Suppressor macrophage treated with lipopolysaccharide for 1 hour (primary cell): ENCODE measurements around the gene FUT8.
"Not testable (repeated sequence)": the region's sequence is repeated elsewhere in the genome, so short reads cannot be mapped to it uniquely, and the experiment has no call there.

Experiments
- DNase-seq, 3 donors: peaks; one replicate each; pipeline ENCODE4 v3.0.0-alpha.2; 2020 to 2022

Gene FUT8

GRCh38 chr14:65419593-65420252 is 7.2 kb downstream of the FUT8 start:
- DNase-seq, result no peak

- DNase-seq, result no peak
Measured at GRCh38 chr14:65421201-65421981, 8.9 kb downstream of the FUT8 start.

GRCh38 chr14:65422088-65422834 is 9.7 kb downstream of the FUT8 start:
- no peak for DNase-seq

- DNase-seq, result no peak
Measured at GRCh38 chr14:65423982-65424381, 11.5 kb downstream of the FUT8 start.

GRCh38 chr14:65424531-65424930 is 12.0 kb downstream of the FUT8 start:
- no peak for DNase-seq

- no peak for DNase-seq
Measured at GRCh38 chr14:65425885-65426284, 13.4 kb downstream of the FUT8 start.

- DNase-seq, result not testable (repeated sequence)
Measured at GRCh38 chr14:65426902-65427301, 14.4 kb downstream of the FUT8 start.

- DNase-seq, result no peak
Measured at GRCh38 chr14:65428691-65429090, 16.2 kb downstream of the FUT8 start.

GRCh38 chr14:65429757-65430156 is 17.2 kb downstream of the FUT8 start:
- no peak for DNase-seq

- DNase-seq, result no peak
Measured at GRCh38 chr14:65431245-65431644, 18.7 kb downstream of the FUT8 start.

- peak in 1 of 3 donors; percentile 11 for DNase-seq
Measured at GRCh38 chr14:65431951-65432350, 19.4 kb downstream of the FUT8 start.

GRCh38 chr14:65432361-65432948 is 19.9 kb downstream of the FUT8 start:
- peak in 1 of 3 donors; percentile 4 for DNase-seq

GRCh38 chr14:65433157-65433556 is 20.6 kb downstream of the FUT8 start:
- no peak for DNase-seq

- no peak for DNase-seq
Measured at GRCh38 chr14:65433646-65434045, 21.1 kb downstream of the FUT8 start.

GRCh38 chr14:65434216-65434850 is 21.8 kb downstream of the FUT8 start:
- no peak for DNase-seq

GRCh38 chr14:65438266-65438933 is 25.9 kb downstream of the FUT8 start:
- DNase-seq, result no peak

- DNase-seq, result no peak
Measured at GRCh38 chr14:65439117-65439516, 26.6 kb downstream of the FUT8 start.

- DNase-seq, result no peak
Measured at GRCh38 chr14:65440230-65440629, 27.7 kb downstream of the FUT8 start.

- DNase-seq, result no peak
Measured at GRCh38 chr14:65444230-65444629, 31.7 kb downstream of the FUT8 start.

GRCh38 chr14:65446159-65446558 is 33.6 kb downstream of the FUT8 start:
- no peak for DNase-seq

GRCh38 chr14:65449647-65450046 is 37.1 kb downstream of the FUT8 start:
- no peak for DNase-seq

- DNase-seq, result no peak
Measured at GRCh38 chr14:65453807-65454480, 41.4 kb downstream of the FUT8 start.
